ENCODE data around the gene MTMR12. TPM values are rescaled to one million over a fixed set of nuclear protein-coding genes. Genes with fewer than 3 reads are reported as not detected.
A peak's percentile ranks its signal among the peaks of the same experiment; 100 is the strongest.

Gene MTMR12
- total and polyA plus RNA-seq, 2 of the 13 experiments (the other 11 are each of a cell fraction or from before 2014, with no cell fraction given) = 23.4 to 36.6 TPM

GRCh38 chr5:32312595-32313332 lies at the start of gene MTMR12 (continued):
- TF ChIP-seq ZBTB8A (CRISPR knock-in tag; IDR thresholded peaks at IDR 0.05; ENCODE audit: borderline replicate concordance, low read depth) (no peak), MAFF (IDR thresholded peaks at IDR 0.05; ENCODE audit: low read depth, low read length) (no peak), ZSCAN5A (CRISPR knock-in tag; IDR thresholded peaks at IDR 0.05; ENCODE audit: borderline replicate concordance) (0 out of 2 replicates have a peak, but pooled peaks have one; percentile 27), DBP (CRISPR knock-in tag; IDR thresholded peaks at IDR 0.05; ENCODE audit: not compliant biosample characterization) (no peak), CAMTA2 (CRISPR knock-in tag; IDR thresholded peaks at IDR 0.05; ENCODE audit: borderline replicate concordance) (no peak), SALL1 (CRISPR knock-in tag; IDR thresholded peaks at IDR 0.05) (peak; percentile 61), HCFC1 (IDR thresholded peaks at IDR 0.05; ENCODE audit: low read depth, low read length) (0 out of 2 replicates have a peak, but pooled peaks have one; percentile 12), PLRG1 (conservative IDR thresholded peaks at IDR 0.05) (no peak), ETS1 (CRISPR knock-in tag; IDR thresholded peaks at IDR 0.05) (no peak), FIP1L1 (IDR thresholded peaks at IDR 0.05; ENCODE audit: borderline replicate concordance, insufficient read depth, low read depth, low read length) (no peak), ATRX (CRISPR knock-in tag; IDR thresholded peaks at IDR 0.05; ENCODE audit: borderline replicate concordance) (no peak), HIVEP1 (CRISPR knock-in tag; IDR thresholded peaks at IDR 0.05) (no peak), HOXA5 (CRISPR knock-in tag; IDR thresholded peaks at IDR 0.05) (no peak; the same call in 1 of the 2 replicates), JUN (CRISPR knock-in tag; IDR thresholded peaks at IDR 0.05) (no peak), HMGXB4 (CRISPR knock-in tag; IDR thresholded peaks at IDR 0.05; ENCODE audit: borderline replicate concordance in 1 of 2, low read depth in 1 of 2) (peak in 1 of 2 experiments; percentile 54; a peak in 3 of 4 replicates), RELA (CRISPR knock-in tag; IDR thresholded peaks at IDR 0.05) (0 out of 2 replicates have a peak, but pooled peaks have one; percentile 20), ZNF75D (CRISPR knock-in tag; IDR thresholded peaks at IDR 0.05; ENCODE audit: borderline replicate concordance) (no peak), ZNF558 (CRISPR knock-in tag; IDR thresholded peaks at IDR 0.05; ENCODE audit: borderline replicate concordance) (no peak), BCL3 (CRISPR knock-in tag; IDR thresholded peaks at IDR 0.05) (0 out of 2 replicates have a peak, but pooled peaks have one; percentile 17), FOXK2 (IDR thresholded peaks at IDR 0.05) (peak; percentile 33; the same call in 1 of the 2 replicates), MTF1 (CRISPR knock-in tag; IDR thresholded peaks at IDR 0.05) (no peak), DRAP1 (CRISPR knock-in tag; IDR thresholded peaks at IDR 0.05) (peak; percentile 94)

Measured in HepG2 (cell line).